Esophagus squamous epithelium (tissue), 5 donors: ENCODE results near the gene ATP5PB. TPM values are rescaled to one million over a fixed set of nuclear protein-coding genes. Genes with fewer than 3 reads are reported as not detected.

Experiments
- DNase-seq: peaks from one replicate; lab custom pipeline; 2025; lab: John Stamatoyannopoulos, UW
- H3K27ac ChIP-seq, 4 donors: fragments of 200-600 bp; sonication (generic); one replicate each; pipeline ENCODE4 v1.5.1; 2016 to 2019; ENCODE audit warnings: mild to moderate bottlenecking in 1 of 4
- H3K27me3 ChIP-seq, 4 donors: fragments of 200-600 bp; sonication (generic); 1 replicate in 3 of 4; 2 replicates in 1 of 4; pipeline versions ENCODE4 v1.5.1 to v1.6.0; 2017 to 2021; ENCODE audit warnings: antibody characterized with exemption in 1 of 4
- H3K36me3 ChIP-seq, 3 donors: fragments of 200-600 bp; sonication (generic); one replicate each; pipeline ENCODE4 v1.5.1; 2016 to 2019
- H3K4me1 ChIP-seq, 3 donors: fragments of 200-600 bp; sonication (generic); one replicate each; pipeline ENCODE4 v1.5.1; 2017 to 2019
- H3K4me3 ChIP-seq, 4 donors: fragments of 200-600 bp; sonication (generic); 1 replicate in 3 of 4; 2 replicates in 1 of 4; pipeline ENCODE4 v1.5.1; 2016 to 2019; ENCODE audit warnings: mild to moderate bottlenecking in 2 of 4, moderate library complexity in 1 of 4
- H3K9me3 ChIP-seq, 3 donors: fragments of 200-600 bp; sonication (generic); one replicate each; pipeline ENCODE4 v1.5.1; 2016 to 2019
- POLR2A ChIP-seq, 4 donors: fragments of 450-650 bp; IDR thresholded peaks; one replicate each; pipeline ENCODE4 v1.6.1; 2017; ENCODE audit warnings: antibody characterized with exemption in 4 of 4, mild to moderate bottlenecking in 4 of 4, moderate library complexity in 3 of 4
- WGBS, 2 donors: methylation state at CpG; one replicate each; pipeline ENCODE4 v1.1.5; 2018; 5-methylcytosine and 5-hydroxymethylcytosine counted together
- intact Hi-C: fragments of 100-400 bp; cut with DNase I; formaldehyde crosslinking; loops from one replicate; pipeline ENCODE4 v1.15.0; 2022
- total RNA-seq, 4 donors: library from RNA; depleted of rRNA; stranded (reverse); fragments of >200 nt; gene quantifications; one replicate each; pipeline ENCODE4 v1.1.0, GENCODE V29; 2016
- TF ChIP-seq, protein P1 (sequence below), 6 experiments: fragments of 450-650 bp in 4 of 6; fragments of 200-600 bp in 2 of 6; sonication (generic) in 2 of 6; IDR thresholded peaks; one replicate each; pipeline ENCODE4 v1.5.1; 2016 to 2019; ENCODE audit warnings: antibody characterized with exemption in 6 of 6, mild to moderate bottlenecking in 4 of 6, moderate library complexity in 4 of 6
- donor health status: DM: yes; HTN: yes; CAD: no.

The ATP5PB gene
- total RNA-seq, 4 donors from 2014 or later = 201 to 318 (median 243) TPM

- no peaks in the 10 kb centered on the region for H3K9me3 ChIP-seq
- peaks cover 0 to 6% (median 0%) of the 10 kb centered on the region in 3 donors for H3K4me1 ChIP-seq
- peaks cover 0 to 81% (median 26%) of the 10 kb centered on the region in 3 donors for H3K36me3 ChIP-seq
- no peak for DNase-seq
- intact Hi-C loops = no loop called here
- no peak overlapping the region for H3K4me3 ChIP-seq
- WGBS, 2 donors = 80 to 93% methylated on average over 4 of the region's 4 CpGs
- H3K27ac ChIP-seq = peak overlapping the region in 1 of 4 donors; percentile 23
- no peaks in the 10 kb centered on the region for H3K27me3 ChIP-seq
- no peak for TF ChIP-seq POLR2A (IDR thresholded peaks at IDR 0.05)
- TF ChIP-seq, protein P1, sequence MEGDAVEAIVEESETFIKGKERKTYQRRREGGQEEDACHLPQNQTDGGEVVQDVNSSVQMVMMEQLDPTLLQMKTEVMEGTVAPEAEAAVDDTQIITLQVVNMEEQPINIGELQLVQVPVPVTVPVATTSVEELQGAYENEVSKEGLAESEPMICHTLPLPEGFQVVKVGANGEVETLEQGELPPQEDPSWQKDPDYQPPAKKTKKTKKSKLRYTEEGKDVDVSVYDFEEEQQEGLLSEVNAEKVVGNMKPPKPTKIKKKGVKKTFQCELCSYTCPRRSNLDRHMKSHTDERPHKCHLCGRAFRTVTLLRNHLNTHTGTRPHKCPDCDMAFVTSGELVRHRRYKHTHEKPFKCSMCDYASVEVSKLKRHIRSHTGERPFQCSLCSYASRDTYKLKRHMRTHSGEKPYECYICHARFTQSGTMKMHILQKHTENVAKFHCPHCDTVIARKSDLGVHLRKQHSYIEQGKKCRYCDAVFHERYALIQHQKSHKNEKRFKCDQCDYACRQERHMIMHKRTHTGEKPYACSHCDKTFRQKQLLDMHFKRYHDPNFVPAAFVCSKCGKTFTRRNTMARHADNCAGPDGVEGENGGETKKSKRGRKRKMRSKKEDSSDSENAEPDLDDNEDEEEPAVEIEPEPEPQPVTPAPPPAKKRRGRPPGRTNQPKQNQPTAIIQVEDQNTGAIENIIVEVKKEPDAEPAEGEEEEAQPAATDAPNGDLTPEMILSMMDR (IDR thresholded peaks at IDR 0.05) = no peak
Observed at GRCh38 chr1:111462370-111463028, 13.2 kb downstream of the ATP5PB start.

- no peaks in the 10 kb centered on the region for H3K27me3 ChIP-seq
- WGBS, 2 donors = 51 to 59% methylated on average over 4 of the region's 4 CpGs
- H3K9me3 ChIP-seq = no peaks in the 10 kb centered on the region
- H3K4me3 ChIP-seq = no peak overlapping the region
- no peak for DNase-seq
- H3K27ac ChIP-seq = peak overlapping the region in 1 of 4 donors; percentile 23
- peaks cover 0 to 81% (median 21%) of the 10 kb centered on the region in 3 donors for H3K36me3 ChIP-seq
- intact Hi-C loops = no loop called here
- peaks cover 0 to 6% (median 0%) of the 10 kb centered on the region in 3 donors for H3K4me1 ChIP-seq
- TF ChIP-seq POLR2A (IDR thresholded peaks at IDR 0.05) = no peak
- TF ChIP-seq, protein P1 (IDR thresholded peaks at IDR 0.05) = no peak
Observed at GRCh38 chr1:111463029-111463683, 13.9 kb downstream of the ATP5PB start.

DNA sequence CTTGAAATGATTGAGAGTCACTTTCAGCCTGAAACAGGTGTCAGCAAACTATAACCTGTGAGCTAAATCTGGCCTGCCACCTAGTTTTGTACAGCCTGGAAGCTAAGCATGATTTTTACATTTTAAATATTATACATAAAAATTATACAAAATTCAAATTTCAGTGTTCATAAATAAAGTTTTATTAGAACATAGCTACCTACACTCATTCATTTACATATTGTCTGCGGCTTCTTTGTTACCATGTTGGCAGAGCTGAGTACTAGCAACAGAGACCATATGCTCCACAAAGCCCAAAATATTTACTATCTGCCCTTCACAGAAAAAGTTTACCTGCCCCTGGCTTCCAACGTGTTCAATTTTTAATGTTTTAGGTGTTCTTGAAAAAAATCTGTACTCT lies 16.5 kb downstream of the ATP5PB start:
- H3K27ac ChIP-seq = no peak overlapping the region
- intact Hi-C loops = no loop called here
- TF ChIP-seq, protein P1 (IDR thresholded peaks at IDR 0.05) = no peak
- TF ChIP-seq POLR2A (IDR thresholded peaks at IDR 0.05) = no peak
- no peak overlapping the region for H3K4me3 ChIP-seq
- no peaks in the 10 kb centered on the region for H3K27me3 ChIP-seq
- peaks cover 0 to 80% (median under 1%) of the 10 kb centered on the region in 3 donors for H3K36me3 ChIP-seq
- no peaks in the 10 kb centered on the region for H3K9me3 ChIP-seq
- WGBS, 2 donors = 78 to 94% methylated on average over 2 of the region's 2 CpGs
- DNase-seq = no peak
- peaks cover 0 to 6% (median 0%) of the 10 kb centered on the region in 3 donors for H3K4me1 ChIP-seq

DNA sequence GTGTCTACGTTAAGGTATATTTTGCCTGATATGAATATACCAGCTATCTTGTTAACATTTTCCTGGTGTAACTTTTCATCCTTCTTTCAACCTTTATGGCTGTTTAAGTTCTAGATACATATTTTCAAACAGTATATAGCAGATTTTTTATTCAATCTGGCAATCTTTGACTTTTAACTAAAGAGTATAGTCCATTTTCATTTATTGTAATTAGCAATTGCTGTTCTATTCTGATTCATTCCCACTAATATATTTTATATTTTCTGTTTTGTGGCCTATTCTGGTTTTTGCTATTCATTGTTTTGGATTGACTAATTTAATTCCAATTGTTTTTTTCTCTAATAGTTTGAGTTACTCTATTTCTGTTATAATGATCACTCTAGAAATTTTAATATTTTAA lies 17.2 kb downstream of the ATP5PB start:
- H3K4me1 ChIP-seq = peaks cover 0 to 10% (median 0%) of the 10 kb centered on the region in 3 donors
- 0 to 3% methylated on average over 1 of the region's 1 CpG for WGBS, 2 donors
- no peak overlapping the region for H3K4me3 ChIP-seq
- intact Hi-C loops = no loop called here
- no peak for DNase-seq
- TF ChIP-seq, protein P1 (IDR thresholded peaks at IDR 0.05) = no peak
- no peak for TF ChIP-seq POLR2A (IDR thresholded peaks at IDR 0.05)
- peaks cover 0 to 77% (median 0%) of the 10 kb centered on the region in 3 donors for H3K36me3 ChIP-seq
- no peaks in the 10 kb centered on the region for H3K9me3 ChIP-seq
- H3K27me3 ChIP-seq = no peaks in the 10 kb centered on the region
- H3K27ac ChIP-seq = no peak overlapping the region
